ENCODE data around the gene HUS1.
"Not testable (repeated sequence)": the region's sequence is repeated elsewhere in the genome, so short reads cannot be mapped to it uniquely, and the experiment has no call there.

The HUS1 gene

DNA sequence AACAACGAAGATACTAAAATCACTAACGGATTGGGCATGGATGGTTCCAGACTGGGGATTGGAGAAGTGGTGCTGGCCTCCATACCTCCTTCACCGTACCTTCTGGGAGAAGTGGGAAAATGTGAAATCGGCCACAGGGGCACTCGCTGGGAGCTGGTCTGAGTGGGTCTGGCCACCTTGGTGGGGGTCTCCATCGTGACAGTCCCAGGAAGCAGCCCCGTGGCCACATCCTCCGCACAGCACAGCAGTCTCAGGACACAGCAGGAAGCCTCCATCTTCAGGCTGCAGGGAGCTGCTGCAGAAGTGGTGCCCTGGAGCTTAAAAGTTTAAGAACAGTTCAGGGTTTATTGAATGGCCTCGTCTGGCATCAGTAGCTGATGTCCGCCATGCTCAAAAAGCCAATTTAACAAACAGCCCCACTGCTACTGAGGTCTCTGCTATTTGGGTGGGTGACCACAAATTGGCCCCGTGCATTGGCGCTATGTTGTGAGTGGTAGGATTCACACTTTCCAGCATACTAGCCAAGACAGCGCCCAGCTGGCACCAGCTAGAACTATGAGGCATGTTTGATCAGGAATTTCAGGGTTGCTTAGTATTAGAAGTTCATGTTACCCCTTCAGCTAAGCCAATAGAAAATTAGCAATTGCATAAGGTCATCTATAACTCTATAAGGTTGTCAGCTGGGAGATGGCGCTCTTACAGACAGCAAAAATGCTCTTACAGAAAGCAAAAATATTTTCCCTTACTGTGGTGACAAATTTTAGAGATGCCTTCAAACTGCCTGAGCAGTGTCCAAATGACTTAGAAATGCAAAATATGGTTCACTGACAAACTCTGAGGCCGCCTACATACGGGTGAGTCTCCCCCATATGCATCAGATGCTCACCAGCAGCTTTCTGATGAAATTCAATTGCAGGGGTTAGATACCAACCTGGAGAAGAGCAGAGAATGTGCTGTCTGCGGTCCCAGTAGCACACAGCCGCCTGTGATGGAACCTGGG, 48.1 kb downstream of the HUS1 start:
- no peak for DNase-seq

- no peak for DNase-seq
Observed at GRCh38 chr7:47924266-47924665, 55.1 kb downstream of the HUS1 start.

GRCh38 chr7:47923081-47923875, 56.1 kb downstream of the HUS1 start:
- DNase-seq, result not testable (repeated sequence)

DNA sequence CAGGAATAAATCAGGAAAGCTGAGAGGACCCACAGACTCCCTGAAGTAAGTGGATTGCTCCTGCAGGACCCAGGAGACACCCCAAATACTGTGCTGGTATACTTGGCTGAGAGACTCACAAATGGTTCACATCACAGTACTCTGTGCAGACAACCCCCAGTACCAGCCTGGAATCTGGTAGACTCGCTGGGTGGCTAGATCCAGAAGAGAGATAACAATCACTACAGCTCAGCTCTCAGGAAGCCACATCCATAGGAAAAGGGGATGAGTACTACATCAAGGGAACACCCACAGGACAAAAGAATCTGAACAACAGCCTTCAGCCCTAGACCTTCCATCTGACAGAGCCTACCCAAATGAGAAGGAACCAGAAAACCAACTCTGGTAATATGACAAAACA, 62.9 kb downstream of the HUS1 start:
- not testable (repeated sequence) for DNase-seq

GRCh38 chr7:47915616-47915976, 63.8 kb downstream of the HUS1 start:
- DNase-seq, result no peak

- no peak for DNase-seq
Observed at GRCh38 chr7:47914717-47915615, 64.4 kb downstream of the HUS1 start.

Measured in hypothalamus (tissue), 51 donors.